NT2/D1 (cell line): ENCODE results near the gene GPR87.

Experiments
- SUZ12 ChIP-seq: IDR thresholded peaks from 2 replicates; pipeline ENCODE4 v1.6.1; 2011; ENCODE audit not compliant: insufficient read length, insufficient read depth; ENCODE audit errors: extremely low read depth
- YY1 ChIP-seq: IDR thresholded peaks from 2 replicates; pipeline ENCODE4 v1.6.1; 2011; ENCODE audit not compliant: insufficient read length, insufficient read depth

- no peak for TF ChIP-seq YY1
- TF ChIP-seq SUZ12: no peak
These were observed 38.4 kb downstream of the GPR87 start, which contains the start of gene P2RY14 for GRCh38 chr3:151278230-151278629.
